Endodermal cell (in vitro differentiated cells): Measurements from ENCODE around the gene HTRA1. TPM values are rescaled to one million over a fixed set of nuclear protein-coding genes. Genes with fewer than 3 reads are reported as not detected.

Source experiments
- DNase-seq: peaks from one replicate; pipeline ENCODE4 v3.0.0-alpha.2; 2017
- H3K27ac ChIP-seq: 2 replicates; pipeline ENCODE4 v1.5.1; 2013; ENCODE audit warnings: mild to moderate bottlenecking, low read depth, low read length, moderate library complexity
- H3K27me3 ChIP-seq: 2 replicates; pipeline ENCODE4 v1.6.1; 2013; ENCODE audit warnings: mild to moderate bottlenecking, low read length, moderate library complexity; ENCODE audit not compliant: insufficient read depth, control insufficient read depth, poor library complexity, severe bottlenecking
- H3K36me3 ChIP-seq: 2 replicates; pipeline ENCODE4 v1.7.0; 2013; ENCODE audit warnings: mild to moderate bottlenecking, low read length, moderate library complexity; ENCODE audit not compliant: control insufficient read depth, insufficient read depth
- H3K4me1 ChIP-seq: one replicate; pipeline ENCODE4 v1.7.0; 2013; ENCODE audit warnings: low read length; ENCODE audit not compliant: control insufficient read depth, insufficient read depth
- H3K4me3 ChIP-seq: 2 replicates; pipeline ENCODE4 v1.5.1; 2013; ENCODE audit warnings: mild to moderate bottlenecking, low read length, moderate library complexity
- H3K9ac ChIP-seq: 2 replicates; pipeline ENCODE4 v1.6.1; 2013; ENCODE audit warnings: mild to moderate bottlenecking, low read length, moderate library complexity; ENCODE audit not compliant: poor library complexity, severe bottlenecking; ENCODE audit errors: extremely low read depth
- H3K9me3 ChIP-seq: 2 replicates; pipeline ENCODE4 v1.6.1; 2013; ENCODE audit warnings: mild to moderate bottlenecking, low read length, moderate library complexity; ENCODE audit not compliant: control insufficient read depth
- H3K27ac Mint-ChIP-seq: 2 replicates; pipeline ENCODE4 v1.8.0; 2020; ENCODE audit warnings: mixed read lengths
- H3K27me3 Mint-ChIP-seq: 2 replicates; pipeline ENCODE4 v1.8.0; 2021; ENCODE audit warnings: mild to moderate bottlenecking, mixed read lengths; ENCODE audit not compliant: insufficient read depth
- H3K36me3 Mint-ChIP-seq: 2 replicates; pipeline ENCODE4 v1.8.0; 2020; ENCODE audit warnings: low read depth, mixed read lengths
- H3K4me1 Mint-ChIP-seq: 2 replicates; pipeline ENCODE4 v1.8.0; 2020; ENCODE audit warnings: mixed read lengths
- H3K4me3 Mint-ChIP-seq: 2 replicates; pipeline ENCODE4 v1.8.0; 2020; ENCODE audit warnings: mild to moderate bottlenecking, moderate library complexity, mixed read lengths
- H3K9me3 Mint-ChIP-seq: 2 replicates; pipeline ENCODE4 v1.8.0; 2020; ENCODE audit warnings: mild to moderate bottlenecking, mixed read lengths
- CTCF ChIP-seq: fragments of 200-600 bp; sonication (generic); conservative IDR thresholded peaks from 2 replicates; pipeline ENCODE4 v1.5.0; 2021; ENCODE audit warnings: antibody characterized with exemption, mild to moderate bottlenecking
- WGBS, 2 experiments: methylation state at CpG; one replicate each; pipeline versions ENCODE4 v1.1.5 to v1.1.7; 2013; ENCODE audit warnings: missing lambda C conversion rate in 2 of 2, mixed read lengths in 1 of 2; ENCODE audit not compliant: insufficient coverage in 1 of 2, insufficient read length in 1 of 2; 5-methylcytosine and 5-hydroxymethylcytosine counted together
- total RNA-seq, 2 donors: library from RNA; stranded (reverse); fragmentation: NEBNext Ultra II Directional in 1 of 2; extraction: Animal tissue kit (Norgen Biotek cat#: 25700) in 1 of 2; gene quantifications; 2 replicates in 1 of 2; 3 replicates in 1 of 2; pipeline ENCODE4 v1.2.1, GENCODE V29; 2021

HTRA1 gene
- total RNA-seq, 2 donors from 2014 or later: 1.7 to 3.1 TPM

GRCh38 chr10:122490786-122491680, 29.7 kb downstream of the HTRA1 start:
- Histone ChIP-seq H3K36me3 (no peaks in the 10 kb centered on the region), H3K27me3 (peaks cover 6% of the 10 kb centered on the region), H3K9me3 (no peaks in the 10 kb centered on the region), H3K4me1 (no peaks in the 10 kb centered on the region), H3K9ac (no peak overlapping the region), H3K27ac (peak overlapping the region; percentile 41), H3K4me3 (no peak overlapping the region)
- Mint-ChIP-seq H3K4me1 (peaks cover 19% of the 10 kb centered on the region), H3K36me3 (no peaks in the 10 kb centered on the region), H3K27ac (no peak overlapping the region), H3K27me3 (peaks cover 30% of the 10 kb centered on the region), H3K4me3 (no peak overlapping the region), H3K9me3 (no peaks in the 10 kb centered on the region)
- TF ChIP-seq CTCF: no peak
- DNase-seq: no peak
- WGBS, 2 experiments: 93 to 94% methylated on average over 23 to 26 of the region's 26 CpGs

- peaks cover 19% of the 10 kb centered on the region for H3K4me1 Mint-ChIP-seq
- H3K27me3 ChIP-seq: peaks cover 6% of the 10 kb centered on the region
- no peak for TF ChIP-seq CTCF
- no peak for DNase-seq
- H3K4me1 ChIP-seq: peaks cover 3% of the 10 kb centered on the region
- H3K27ac Mint-ChIP-seq: no peak overlapping the region
- H3K9ac ChIP-seq: no peak overlapping the region
- 89 to 92% methylated on average over 6 to 9 of the region's 9 CpGs for WGBS, 2 experiments
- H3K4me3 Mint-ChIP-seq: no peak overlapping the region
- H3K27ac ChIP-seq: peak overlapping the region; percentile 41
- H3K36me3 Mint-ChIP-seq: no peaks in the 10 kb centered on the region
- H3K27me3 Mint-ChIP-seq: peaks cover 33% of the 10 kb centered on the region
- H3K36me3 ChIP-seq: no peaks in the 10 kb centered on the region
- H3K9me3 Mint-ChIP-seq: no peaks in the 10 kb centered on the region
- H3K9me3 ChIP-seq: no peaks in the 10 kb centered on the region
- H3K4me3 ChIP-seq: no peak overlapping the region
These were observed 30.7 kb downstream of the HTRA1 start for GRCh38 chr10:122492006-122492405.

GRCh38 chr10:122492999-122493481, 31.7 kb downstream of the HTRA1 start:
- Histone ChIP-seq H3K27me3 (peaks cover 11% of the 10 kb centered on the region), H3K27ac (no peak overlapping the region), H3K9ac (no peak overlapping the region), H3K4me3 (no peak overlapping the region), H3K4me1 (peaks cover 3% of the 10 kb centered on the region), H3K36me3 (no peaks in the 10 kb centered on the region), H3K9me3 (no peaks in the 10 kb centered on the region)
- H3K4me1 Mint-ChIP-seq: peaks cover 16% of the 10 kb centered on the region
- no peak overlapping the region for H3K27ac Mint-ChIP-seq
- TF ChIP-seq CTCF: no peak
- no peaks in the 10 kb centered on the region for H3K9me3 Mint-ChIP-seq
- peaks cover 37% of the 10 kb centered on the region for H3K27me3 Mint-ChIP-seq
- DNase-seq: no peak
- no peaks in the 10 kb centered on the region for H3K36me3 Mint-ChIP-seq
- no peak overlapping the region for H3K4me3 Mint-ChIP-seq
- WGBS, 2 experiments: 91 to 93% methylated on average over 6 to 9 of the region's 9 CpGs
